ENCODE measurements around the gene PLCL1.

Gene PLCL1

DNA sequence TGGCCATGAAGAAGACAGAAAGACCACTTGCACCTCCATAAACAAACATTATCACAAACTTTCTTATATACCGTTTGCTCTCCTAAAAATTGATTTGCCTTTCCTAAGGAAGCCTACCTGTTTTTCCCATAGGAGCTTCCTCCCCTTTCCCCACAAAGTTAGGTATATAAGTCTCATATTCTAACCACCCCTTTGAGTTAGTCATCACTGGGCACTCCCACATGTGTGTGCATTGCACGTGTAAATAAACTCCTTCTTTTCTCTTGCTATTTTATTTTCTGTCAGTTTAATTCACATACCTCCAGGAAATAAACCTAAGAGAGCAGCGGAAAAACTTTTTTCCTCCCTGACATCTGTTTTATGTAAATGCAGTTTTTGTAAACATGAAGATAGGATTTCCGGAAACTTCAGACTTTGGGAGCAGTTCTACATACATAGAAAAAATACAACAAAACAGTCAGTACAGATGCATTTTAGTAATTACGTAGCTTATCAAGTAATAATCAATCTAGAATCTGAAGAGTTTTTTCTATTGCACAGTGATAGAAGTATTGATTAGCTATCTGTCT is 46.6 kb downstream of the PLCL1 start:
- Histone ChIP-seq H3K4me2 (ENCODE audit: low read depth, low read length) (no peak overlapping the region), H2AFZ (ENCODE audit: low read length) (no peak overlapping the region), H3K4me3 (ENCODE audit: low read length) (no peak overlapping the region), H3K9me3 (replicated peaks; ENCODE audit: insufficient read depth, low read length) (no peaks in the 10 kb centered on the region), H3F3A (ENCODE audit: insufficient read depth, low read length) (peaks cover 20% of the 10 kb centered on the region), H3K27me3 (replicated peaks; ENCODE audit: insufficient read depth, low read length) (no peaks in the 10 kb centered on the region), H3K9ac (ENCODE audit: low read length) (no peak overlapping the region), H3K9me2 (replicated peaks; ENCODE audit: insufficient read depth, low read length) (no peaks in the 10 kb centered on the region), H4K20me1 (ENCODE audit: insufficient read depth, low read length) (no peaks in the 10 kb centered on the region), H3K36me3 (replicated peaks; ENCODE audit: insufficient read depth, low read length) (no peaks in the 10 kb centered on the region), H3K79me2 (ENCODE audit: low read length) (no peaks in the 10 kb centered on the region), H3K27ac (ENCODE audit: low read length) (no peak overlapping the region), H3K4me1 (ENCODE audit: low read length) (peaks cover 45% of the 10 kb centered on the region)
- TF ChIP-seq, protein P1, sequence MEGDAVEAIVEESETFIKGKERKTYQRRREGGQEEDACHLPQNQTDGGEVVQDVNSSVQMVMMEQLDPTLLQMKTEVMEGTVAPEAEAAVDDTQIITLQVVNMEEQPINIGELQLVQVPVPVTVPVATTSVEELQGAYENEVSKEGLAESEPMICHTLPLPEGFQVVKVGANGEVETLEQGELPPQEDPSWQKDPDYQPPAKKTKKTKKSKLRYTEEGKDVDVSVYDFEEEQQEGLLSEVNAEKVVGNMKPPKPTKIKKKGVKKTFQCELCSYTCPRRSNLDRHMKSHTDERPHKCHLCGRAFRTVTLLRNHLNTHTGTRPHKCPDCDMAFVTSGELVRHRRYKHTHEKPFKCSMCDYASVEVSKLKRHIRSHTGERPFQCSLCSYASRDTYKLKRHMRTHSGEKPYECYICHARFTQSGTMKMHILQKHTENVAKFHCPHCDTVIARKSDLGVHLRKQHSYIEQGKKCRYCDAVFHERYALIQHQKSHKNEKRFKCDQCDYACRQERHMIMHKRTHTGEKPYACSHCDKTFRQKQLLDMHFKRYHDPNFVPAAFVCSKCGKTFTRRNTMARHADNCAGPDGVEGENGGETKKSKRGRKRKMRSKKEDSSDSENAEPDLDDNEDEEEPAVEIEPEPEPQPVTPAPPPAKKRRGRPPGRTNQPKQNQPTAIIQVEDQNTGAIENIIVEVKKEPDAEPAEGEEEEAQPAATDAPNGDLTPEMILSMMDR (IDR thresholded peaks at IDR 0.05; ENCODE audit: low read length): no peak
- TF ChIP-seq EZH2 (optimal IDR thresholded peaks at IDR 0.05; ENCODE audit: low read depth, low read length) (no peak), EZH2phosphoT487 (IDR thresholded peaks at IDR 0.05; ENCODE audit: low read length) (no peak)
- DNase-seq: no peak

DNA sequence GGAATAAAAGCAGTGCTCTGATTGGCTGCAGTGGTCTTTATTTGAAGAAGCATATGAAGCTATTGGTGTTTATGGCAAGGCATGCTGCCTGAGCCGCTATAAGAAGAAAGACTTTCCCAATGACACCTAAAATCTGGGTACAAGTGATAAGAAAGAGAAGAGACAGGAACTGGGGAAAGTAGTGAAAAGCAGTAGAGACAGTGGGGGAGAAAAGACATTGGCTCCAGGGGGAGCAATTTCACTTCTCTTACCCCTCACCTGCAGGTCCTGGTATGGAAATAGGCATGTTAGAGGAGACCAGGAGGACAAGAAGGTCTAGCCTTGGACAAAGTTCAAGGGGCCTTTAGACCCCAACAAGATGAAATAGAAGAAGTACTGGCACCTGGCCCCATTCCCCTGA is 47.1 kb downstream of the PLCL1 start:
- no peak for DNase-seq
- H4K20me1 ChIP-seq (ENCODE audit: insufficient read depth, low read length): no peaks in the 10 kb centered on the region
- no peaks in the 10 kb centered on the region for H3K27me3 ChIP-seq (replicated peaks; ENCODE audit: insufficient read depth, low read length)
- no peaks in the 10 kb centered on the region for H3K36me3 ChIP-seq (replicated peaks; ENCODE audit: insufficient read depth, low read length)
- H3K9ac ChIP-seq (ENCODE audit: low read length): no peak overlapping the region
- no peaks in the 10 kb centered on the region for H3K9me3 ChIP-seq (replicated peaks; ENCODE audit: insufficient read depth, low read length)
- no peak overlapping the region for H2AFZ ChIP-seq (ENCODE audit: low read length)
- H3K27ac ChIP-seq (ENCODE audit: low read length): no peak overlapping the region
- TF ChIP-seq EZH2 (optimal IDR thresholded peaks at IDR 0.05; ENCODE audit: low read depth, low read length): no peak
- TF ChIP-seq, protein P1 (IDR thresholded peaks at IDR 0.05; ENCODE audit: low read length): peak; percentile 41
- H3F3A ChIP-seq (ENCODE audit: insufficient read depth, low read length): peaks cover 20% of the 10 kb centered on the region
- no peaks in the 10 kb centered on the region for H3K79me2 ChIP-seq (ENCODE audit: low read length)
- H3K4me2 ChIP-seq (ENCODE audit: low read depth, low read length): no peak overlapping the region
- no peak overlapping the region for H3K4me3 ChIP-seq (ENCODE audit: low read length)
- H3K9me2 ChIP-seq (replicated peaks; ENCODE audit: insufficient read depth, low read length): no peaks in the 10 kb centered on the region
- H3K4me1 ChIP-seq (ENCODE audit: low read length): peaks cover 40% of the 10 kb centered on the region

DNA sequence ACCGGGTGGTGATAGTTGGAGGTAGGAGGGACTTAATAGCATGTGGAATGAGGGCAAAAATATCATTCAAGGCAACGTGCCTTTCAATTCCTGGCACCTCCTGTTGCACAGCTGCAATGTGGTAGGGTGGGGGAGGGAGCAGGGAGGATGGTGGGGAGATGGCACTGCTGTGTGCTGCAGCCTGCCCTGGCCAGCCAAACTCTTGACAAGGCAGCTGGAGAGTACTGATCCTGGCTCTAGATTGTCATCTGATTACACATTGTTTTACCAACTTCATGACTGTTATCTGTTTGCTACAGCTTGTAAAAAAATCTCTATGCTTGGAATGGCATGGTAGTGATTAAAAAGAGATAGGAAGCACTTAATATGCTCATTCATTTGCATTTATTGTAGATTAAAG is 47.7 kb downstream of the PLCL1 start:
- H3K4me2 ChIP-seq (ENCODE audit: low read depth, low read length): no peak overlapping the region
- H3K27me3 ChIP-seq (replicated peaks; ENCODE audit: insufficient read depth, low read length): no peaks in the 10 kb centered on the region
- no peaks in the 10 kb centered on the region for H3K79me2 ChIP-seq (ENCODE audit: low read length)
- H3K9me3 ChIP-seq (replicated peaks; ENCODE audit: insufficient read depth, low read length): no peaks in the 10 kb centered on the region
- no peaks in the 10 kb centered on the region for H4K20me1 ChIP-seq (ENCODE audit: insufficient read depth, low read length)
- H3K36me3 ChIP-seq (replicated peaks; ENCODE audit: insufficient read depth, low read length): no peaks in the 10 kb centered on the region
- no peak for DNase-seq
- no peak overlapping the region for H2AFZ ChIP-seq (ENCODE audit: low read length)
- no peak overlapping the region for H3K4me3 ChIP-seq (ENCODE audit: low read length)
- peaks cover 19% of the 10 kb centered on the region for H3F3A ChIP-seq (ENCODE audit: insufficient read depth, low read length)
- H3K9ac ChIP-seq (ENCODE audit: low read length): no peak overlapping the region
- peaks cover 33% of the 10 kb centered on the region for H3K4me1 ChIP-seq (ENCODE audit: low read length)
- TF ChIP-seq, protein P1 (IDR thresholded peaks at IDR 0.05; ENCODE audit: low read length): no peak
- TF ChIP-seq EZH2 (optimal IDR thresholded peaks at IDR 0.05; ENCODE audit: low read depth, low read length) (no peak), EZH2phosphoT487 (IDR thresholded peaks at IDR 0.05; ENCODE audit: low read length) (no peak)
- H3K9me2 ChIP-seq (replicated peaks; ENCODE audit: insufficient read depth, low read length): no peaks in the 10 kb centered on the region
- H3K27ac ChIP-seq (ENCODE audit: low read length): no peak overlapping the region
